Measurements from ENCODE around the gene TSKU.

The TSKU gene

DNA sequence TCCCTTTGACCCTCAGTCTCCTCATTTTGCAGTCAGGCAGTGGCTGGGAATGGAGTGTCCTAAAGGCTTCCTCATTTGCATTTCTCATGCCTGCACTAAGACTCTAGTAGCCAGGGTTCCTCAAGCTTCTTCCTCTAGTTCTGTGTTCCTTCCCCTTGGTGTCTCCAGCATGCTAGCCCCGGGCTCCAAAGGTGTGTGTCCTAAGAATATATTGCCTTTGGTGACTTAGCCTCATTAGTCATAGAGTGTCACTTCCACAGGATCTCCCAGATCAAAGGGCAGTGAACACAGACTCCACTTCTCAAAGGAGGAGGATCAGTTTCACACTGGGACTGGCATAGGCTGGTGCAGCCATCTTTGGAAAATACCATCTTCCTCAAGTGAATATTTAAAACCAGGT lies 56.2 kb downstream of the TSKU start:
- no peaks in the 10 kb centered on the region for H3K27me3 ChIP-seq (ENCODE audit: control insufficient read depth, insufficient read depth, low read length)
- no peak overlapping the region for H3K4me3 ChIP-seq (ENCODE audit: low read depth, low read length)
- peaks cover 2% of the 10 kb centered on the region for H3K4me1 ChIP-seq (ENCODE audit: control insufficient read depth, insufficient read depth, low read length)
- H3K9ac ChIP-seq (ENCODE audit: low read depth, low read length): no peak overlapping the region
- no peaks in the 10 kb centered on the region for H3K36me3 ChIP-seq (ENCODE audit: control insufficient read depth, insufficient read depth, low read length)
- no peaks in the 10 kb centered on the region for H3K9me3 ChIP-seq (ENCODE audit: control insufficient read depth, insufficient read depth, low read length)

- Histone ChIP-seq H3K4me1 (ENCODE audit: control insufficient read depth, insufficient read depth, low read length) (peaks cover 2% of the 10 kb centered on the region), H3K27me3 (ENCODE audit: control insufficient read depth, insufficient read depth, low read length) (no peaks in the 10 kb centered on the region), H3K36me3 (ENCODE audit: control insufficient read depth, insufficient read depth, low read length) (no peaks in the 10 kb centered on the region), H3K9me3 (ENCODE audit: control insufficient read depth, insufficient read depth, low read length) (no peaks in the 10 kb centered on the region), H3K9ac (ENCODE audit: low read depth, low read length) (no peak overlapping the region), H3K4me3 (ENCODE audit: low read depth, low read length) (no peak overlapping the region)
Observed at GRCh38 chr11:76841923-76842452, 58.8 kb downstream of the TSKU start.

DNA sequence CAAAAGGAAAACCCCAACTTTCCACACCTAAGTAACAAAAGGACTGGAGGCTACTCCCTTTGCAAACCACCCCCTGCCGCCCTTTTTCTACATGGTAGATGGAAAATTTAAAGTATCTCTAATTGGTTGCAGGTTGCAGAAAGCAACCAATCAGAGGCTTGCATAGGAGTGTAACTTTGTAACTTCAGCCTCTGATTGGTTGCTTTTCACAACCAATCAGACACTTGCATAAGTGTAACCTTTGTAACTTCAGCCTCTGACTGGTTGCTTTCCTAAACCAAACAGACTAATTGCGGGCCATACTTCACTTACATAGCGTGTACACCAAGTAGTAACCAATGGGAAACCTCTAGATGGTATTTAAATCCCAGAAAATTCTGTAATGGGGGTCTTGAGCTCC lies 60.8 kb downstream of the TSKU start:
- H3K4me1 ChIP-seq (ENCODE audit: control insufficient read depth, insufficient read depth, low read length): peaks cover 2% of the 10 kb centered on the region
- no peaks in the 10 kb centered on the region for H3K36me3 ChIP-seq (ENCODE audit: control insufficient read depth, insufficient read depth, low read length)
- no peak overlapping the region for H3K4me3 ChIP-seq (ENCODE audit: low read depth, low read length)
- H3K9me3 ChIP-seq (ENCODE audit: control insufficient read depth, insufficient read depth, low read length): no peaks in the 10 kb centered on the region
- H3K9ac ChIP-seq (ENCODE audit: low read depth, low read length): no peak overlapping the region
- no peaks in the 10 kb centered on the region for H3K27me3 ChIP-seq (ENCODE audit: control insufficient read depth, insufficient read depth, low read length)

- no peak overlapping the region for H3K9ac ChIP-seq (ENCODE audit: low read depth, low read length)
- no peak overlapping the region for H3K4me3 ChIP-seq (ENCODE audit: low read depth, low read length)
- H3K9me3 ChIP-seq (ENCODE audit: control insufficient read depth, insufficient read depth, low read length): no peaks in the 10 kb centered on the region
- no peaks in the 10 kb centered on the region for H3K27me3 ChIP-seq (ENCODE audit: control insufficient read depth, insufficient read depth, low read length)
- H3K36me3 ChIP-seq (ENCODE audit: control insufficient read depth, insufficient read depth, low read length): no peaks in the 10 kb centered on the region
- H3K4me1 ChIP-seq (ENCODE audit: control insufficient read depth, insufficient read depth, low read length): peaks cover 2% of the 10 kb centered on the region
Observed at GRCh38 chr11:76844511-76844910, 61.4 kb downstream of the TSKU start.

DNA sequence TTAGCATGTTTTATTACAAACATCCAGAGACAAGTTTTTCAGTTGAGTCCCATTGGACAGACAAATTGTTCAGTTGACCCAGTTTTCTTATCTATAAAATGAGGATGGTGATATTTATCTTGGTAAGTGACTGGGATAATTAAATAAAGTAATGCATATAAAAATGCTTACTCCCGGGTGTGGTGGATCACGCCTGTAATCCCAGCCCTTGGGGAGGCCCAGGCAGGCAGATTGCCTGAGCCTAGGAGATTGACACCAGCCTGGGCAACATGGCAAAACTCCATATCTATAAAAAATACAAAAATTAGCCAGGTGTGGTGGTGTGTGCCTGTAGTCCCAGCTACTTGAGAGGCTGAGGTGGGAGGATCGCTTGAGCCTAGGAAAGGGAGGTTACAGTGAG lies 61.9 kb downstream of the TSKU start:
- H3K4me1 ChIP-seq (ENCODE audit: control insufficient read depth, insufficient read depth, low read length): peaks cover 2% of the 10 kb centered on the region
- no peaks in the 10 kb centered on the region for H3K27me3 ChIP-seq (ENCODE audit: control insufficient read depth, insufficient read depth, low read length)
- H3K36me3 ChIP-seq (ENCODE audit: control insufficient read depth, insufficient read depth, low read length): no peaks in the 10 kb centered on the region
- no peak overlapping the region for H3K4me3 ChIP-seq (ENCODE audit: low read depth, low read length)
- H3K9ac ChIP-seq (ENCODE audit: low read depth, low read length): no peak overlapping the region
- H3K9me3 ChIP-seq (ENCODE audit: control insufficient read depth, insufficient read depth, low read length): no peaks in the 10 kb centered on the region

DNA sequence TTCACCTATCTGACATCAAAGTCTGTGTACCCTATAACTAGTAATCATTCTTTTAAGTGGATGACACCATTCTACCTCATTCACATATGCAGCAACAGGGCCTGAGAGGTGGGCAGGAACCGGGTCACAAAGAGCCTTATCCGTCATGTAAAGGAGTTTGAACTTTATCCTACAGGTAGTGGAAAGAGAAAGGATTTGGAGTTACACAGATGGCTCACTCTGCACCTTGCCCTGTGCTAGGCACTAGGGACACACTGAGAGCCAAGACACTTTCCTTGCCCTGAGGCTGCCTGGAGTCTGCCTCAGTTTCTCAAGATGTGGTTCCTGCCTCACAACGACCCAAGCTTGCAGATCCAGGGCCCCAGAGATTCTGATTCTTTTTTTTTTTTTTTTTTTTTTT lies 63.3 kb downstream of the TSKU start:
- Histone ChIP-seq H3K27me3 (ENCODE audit: control insufficient read depth, insufficient read depth, low read length) (no peaks in the 10 kb centered on the region), H3K9ac (ENCODE audit: low read depth, low read length) (no peak overlapping the region), H3K4me3 (ENCODE audit: low read depth, low read length) (no peak overlapping the region), H3K36me3 (ENCODE audit: control insufficient read depth, insufficient read depth, low read length) (no peaks in the 10 kb centered on the region), H3K4me1 (ENCODE audit: control insufficient read depth, insufficient read depth, low read length) (peaks cover 2% of the 10 kb centered on the region), H3K9me3 (ENCODE audit: control insufficient read depth, insufficient read depth, low read length) (no peaks in the 10 kb centered on the region)
